Chondrocyte (in vitro differentiated cells): ENCODE data around the gene THRB. TPM values are rescaled to one million over a fixed set of nuclear protein-coding genes. Genes with fewer than 3 reads are reported as not detected.

Experiments used
- DNase-seq: peaks from one replicate; pipeline ENCODE4 v3.0.0; 2021; ENCODE audit warnings: mixed read lengths, low spot score
- H3K27ac Mint-ChIP-seq: one replicate; pipeline ENCODE4 v1.8.0; 2021; ENCODE audit warnings: mild to moderate bottlenecking, moderate library complexity, mixed read lengths; ENCODE audit not compliant: unreplicated experiment
- H3K27me3 Mint-ChIP-seq: 2 replicates; pipeline ENCODE4 v1.8.0; 2021; ENCODE audit warnings: low read depth, mixed read lengths
- H3K36me3 Mint-ChIP-seq: 2 replicates; pipeline ENCODE4 v1.8.0; 2021; ENCODE audit warnings: low read depth, mixed read lengths
- H3K4me1 Mint-ChIP-seq: 2 replicates; pipeline ENCODE4 v1.8.0; 2021; ENCODE audit warnings: low read depth, mild to moderate bottlenecking, mixed read lengths
- H3K4me3 Mint-ChIP-seq: one replicate; pipeline ENCODE4 v1.8.0; 2021; ENCODE audit warnings: mild to moderate bottlenecking, moderate library complexity, mixed read lengths; ENCODE audit not compliant: unreplicated experiment
- H3K9me3 Mint-ChIP-seq: 2 replicates; pipeline ENCODE4 v1.8.0; 2021; ENCODE audit warnings: low read depth, mixed read lengths
- microRNA-seq: library from miRNA; unstranded; fragments of <30 nt; microRNA quantifications from one replicate; pipeline ENCODE4 v1.2.0, GENCODE V29; 2020; ENCODE audit warnings: borderline number of aligned reads
- total RNA-seq: library from RNA; stranded (reverse); gene quantifications from 3 replicates; pipeline ENCODE4 v1.2.1, GENCODE V29; 2021
- TF ChIP-seq, protein P1 (sequence below): fragments of 200-600 bp; sonication (generic); IDR thresholded peaks from 2 replicates; pipeline ENCODE4 v1.5.0; 2021; ENCODE audit warnings: antibody characterized with exemption, mild to moderate bottlenecking, moderate library complexity

THRB gene
- total RNA-seq, 1 donor from 2014 or later, result 3.8 TPM

DNA sequence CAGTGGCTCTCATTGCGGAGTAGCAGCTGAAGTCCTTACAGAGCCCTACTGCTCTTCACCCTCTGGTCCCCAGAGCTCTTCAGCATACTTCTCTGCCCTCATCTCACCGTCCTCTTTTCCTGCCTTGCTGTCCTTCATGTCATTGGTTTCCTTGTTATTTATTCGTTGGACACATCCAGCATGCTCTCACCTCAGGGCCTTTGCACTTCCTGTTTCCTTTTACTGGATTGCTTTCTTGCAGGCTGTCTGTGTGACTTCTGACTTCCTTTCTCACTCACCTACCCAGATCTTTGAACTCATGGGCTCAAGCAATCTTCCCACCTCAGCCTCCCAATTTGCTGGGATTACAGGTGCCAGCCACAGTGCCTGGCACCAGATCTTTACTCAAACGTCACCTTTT is 422.5 kb downstream of the THRB start:
- no peaks in the 10 kb centered on the region for H3K27me3 Mint-ChIP-seq
- H3K36me3 Mint-ChIP-seq, result no peaks in the 10 kb centered on the region
- H3K4me3 Mint-ChIP-seq, result no peak overlapping the region
- H3K27ac Mint-ChIP-seq, result no peak overlapping the region
- peaks cover 20% of the 10 kb centered on the region for H3K9me3 Mint-ChIP-seq
- DNase-seq, result no peak
- H3K4me1 Mint-ChIP-seq, result no peaks in the 10 kb centered on the region
- TF ChIP-seq, protein P1, sequence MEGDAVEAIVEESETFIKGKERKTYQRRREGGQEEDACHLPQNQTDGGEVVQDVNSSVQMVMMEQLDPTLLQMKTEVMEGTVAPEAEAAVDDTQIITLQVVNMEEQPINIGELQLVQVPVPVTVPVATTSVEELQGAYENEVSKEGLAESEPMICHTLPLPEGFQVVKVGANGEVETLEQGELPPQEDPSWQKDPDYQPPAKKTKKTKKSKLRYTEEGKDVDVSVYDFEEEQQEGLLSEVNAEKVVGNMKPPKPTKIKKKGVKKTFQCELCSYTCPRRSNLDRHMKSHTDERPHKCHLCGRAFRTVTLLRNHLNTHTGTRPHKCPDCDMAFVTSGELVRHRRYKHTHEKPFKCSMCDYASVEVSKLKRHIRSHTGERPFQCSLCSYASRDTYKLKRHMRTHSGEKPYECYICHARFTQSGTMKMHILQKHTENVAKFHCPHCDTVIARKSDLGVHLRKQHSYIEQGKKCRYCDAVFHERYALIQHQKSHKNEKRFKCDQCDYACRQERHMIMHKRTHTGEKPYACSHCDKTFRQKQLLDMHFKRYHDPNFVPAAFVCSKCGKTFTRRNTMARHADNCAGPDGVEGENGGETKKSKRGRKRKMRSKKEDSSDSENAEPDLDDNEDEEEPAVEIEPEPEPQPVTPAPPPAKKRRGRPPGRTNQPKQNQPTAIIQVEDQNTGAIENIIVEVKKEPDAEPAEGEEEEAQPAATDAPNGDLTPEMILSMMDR, result no peak

DNA sequence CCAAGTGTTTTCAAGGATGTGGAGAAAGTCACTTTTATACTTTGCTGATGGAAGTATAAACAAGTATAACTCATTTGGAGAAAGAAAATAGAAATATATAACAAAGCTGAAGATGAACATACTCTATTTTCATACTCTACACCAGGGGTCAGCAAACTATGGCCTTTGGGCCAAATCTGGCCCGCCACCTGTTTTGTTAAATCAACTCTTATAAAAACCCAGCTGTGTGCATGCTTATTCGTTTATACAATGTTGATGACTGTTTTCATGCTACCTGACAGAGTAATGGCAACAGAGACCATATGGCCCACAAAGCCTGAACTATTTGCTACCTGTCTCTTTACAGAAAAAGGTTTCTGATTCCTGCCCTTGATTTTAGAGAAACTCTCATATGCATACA is 425.6 kb downstream of the THRB start:
- no peak for DNase-seq
- peaks cover 4% of the 10 kb centered on the region for H3K9me3 Mint-ChIP-seq
- no peak overlapping the region for H3K27ac Mint-ChIP-seq
- H3K36me3 Mint-ChIP-seq, result no peaks in the 10 kb centered on the region
- no peaks in the 10 kb centered on the region for H3K4me1 Mint-ChIP-seq
- H3K27me3 Mint-ChIP-seq, result no peaks in the 10 kb centered on the region
- TF ChIP-seq, protein P1, result peak; percentile 67
- no peak overlapping the region for H3K4me3 Mint-ChIP-seq

DNA sequence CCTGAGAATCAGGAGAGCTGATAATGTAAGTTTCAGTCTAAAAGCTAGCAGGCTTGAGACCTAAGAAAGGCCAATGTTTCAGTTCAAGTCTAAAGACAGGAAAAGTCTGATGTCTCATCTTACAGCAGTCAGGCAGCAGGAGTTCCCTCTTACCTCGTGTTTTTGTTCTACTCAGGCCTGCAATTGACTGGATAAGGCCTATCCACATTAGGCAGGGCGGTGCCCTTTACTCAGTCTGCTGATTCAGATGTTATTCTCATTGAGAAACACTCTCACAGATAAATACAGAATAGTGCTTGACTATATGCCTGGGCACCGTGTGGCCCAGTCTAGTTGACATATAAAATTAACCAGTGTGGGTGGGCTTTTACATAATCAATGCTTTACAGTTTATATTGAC is 427.2 kb downstream of the THRB start:
- no peaks in the 10 kb centered on the region for H3K9me3 Mint-ChIP-seq
- H3K36me3 Mint-ChIP-seq, result no peaks in the 10 kb centered on the region
- H3K27me3 Mint-ChIP-seq, result no peaks in the 10 kb centered on the region

More for the DNA sequence above, 427.2 kb downstream of the THRB start:
- no peak overlapping the region for H3K27ac Mint-ChIP-seq
- peaks cover 4% of the 10 kb centered on the region for H3K4me1 Mint-ChIP-seq
- H3K4me3 Mint-ChIP-seq, result no peak overlapping the region
- no peak for DNase-seq
- TF ChIP-seq, protein P1, result no peak

Small RNAs within 50 kb of the gene (microRNA-seq; reads per million reads assigned to microRNA genes)
- not detected for gene MIR4792
